ENCODE data around the gene SNTG2.

Gene SNTG2

DNA sequence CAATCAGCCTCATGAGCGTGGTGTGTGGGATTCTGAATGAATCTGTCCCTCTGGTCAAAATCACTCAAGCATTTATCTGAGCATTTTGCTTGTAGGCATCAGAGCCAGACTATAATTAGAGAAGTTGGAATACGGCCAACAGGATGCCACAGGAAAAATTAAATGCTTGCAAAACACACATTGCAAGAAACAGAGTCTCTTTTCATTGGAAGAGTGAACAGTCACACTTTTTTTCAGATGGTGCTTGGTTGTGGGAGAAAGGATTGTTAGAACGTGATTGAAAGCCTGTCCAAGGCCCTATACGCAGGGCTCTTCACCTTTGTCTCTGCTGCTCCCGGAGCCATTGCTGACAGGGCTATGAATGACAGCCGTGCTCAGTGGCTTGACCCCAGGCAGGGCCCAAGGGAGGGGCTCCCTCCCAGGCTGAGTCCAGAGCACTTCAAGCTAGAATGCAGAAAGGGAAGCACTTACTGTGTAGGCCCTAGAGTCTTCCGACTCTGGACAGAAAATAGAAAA lies 59.8 kb downstream of the SNTG2 start:
- DNase-seq, result peak; percentile 51

DNA sequence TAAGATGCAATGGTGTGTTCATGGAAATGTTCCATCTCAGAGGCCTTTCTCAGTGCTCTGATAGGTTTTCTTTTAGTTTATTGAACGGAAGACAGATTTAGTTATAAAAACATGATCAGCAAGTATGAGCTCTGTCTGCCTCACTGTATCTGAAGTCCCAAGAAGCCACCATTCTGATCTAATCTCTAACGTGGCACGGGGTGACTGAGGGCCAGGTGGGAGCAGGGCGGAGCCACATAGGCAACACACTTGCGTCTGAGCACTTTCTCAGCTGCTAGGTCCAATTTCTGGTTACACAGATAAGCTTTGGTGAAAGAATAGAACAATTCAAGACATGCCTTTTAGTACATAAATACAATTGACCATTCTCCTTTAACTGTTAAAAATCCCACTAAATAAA lies 60.4 kb downstream of the SNTG2 start:
- DNase-seq, result no peak

DNA sequence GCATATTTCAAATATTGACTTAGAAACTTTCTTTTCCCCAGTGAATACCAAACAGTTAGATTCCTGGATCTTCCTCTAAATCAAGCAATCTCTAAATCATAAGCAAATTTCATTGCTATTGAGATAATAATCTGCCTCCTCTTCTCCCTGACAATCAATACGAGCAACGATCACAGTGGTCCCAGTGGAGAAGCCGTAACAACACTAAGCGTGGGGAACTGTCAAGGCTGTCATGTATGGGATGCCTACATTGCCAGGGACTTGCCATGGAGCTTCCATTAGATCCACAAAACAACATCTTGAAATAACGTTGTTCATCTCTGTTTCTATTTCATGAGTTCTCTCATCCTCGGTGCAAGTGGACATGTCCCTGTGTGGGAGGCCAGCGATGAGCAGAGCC lies 61.3 kb downstream of the SNTG2 start:
- no peak for DNase-seq

DNA sequence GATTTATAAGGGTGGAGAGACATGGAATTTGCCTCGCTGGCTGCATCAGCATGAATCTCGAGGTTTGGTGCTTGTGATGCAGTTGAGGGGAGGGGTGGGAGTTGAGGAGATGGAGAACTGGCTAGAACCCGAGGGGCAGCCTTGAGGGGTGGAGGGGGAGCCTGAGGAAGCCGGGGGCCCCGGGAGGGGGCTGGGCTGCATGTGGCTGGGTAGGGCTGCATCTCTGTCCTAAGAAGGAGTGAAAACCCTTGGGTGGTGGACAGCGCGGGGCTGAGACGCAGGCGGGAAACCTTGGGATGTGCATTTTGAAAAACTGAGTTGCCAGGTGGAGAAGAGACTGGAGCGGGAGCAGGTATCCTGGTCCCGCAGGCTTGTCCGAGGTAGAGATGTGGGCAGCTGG lies 64.2 kb downstream of the SNTG2 start:
- no peak for DNase-seq

DNA sequence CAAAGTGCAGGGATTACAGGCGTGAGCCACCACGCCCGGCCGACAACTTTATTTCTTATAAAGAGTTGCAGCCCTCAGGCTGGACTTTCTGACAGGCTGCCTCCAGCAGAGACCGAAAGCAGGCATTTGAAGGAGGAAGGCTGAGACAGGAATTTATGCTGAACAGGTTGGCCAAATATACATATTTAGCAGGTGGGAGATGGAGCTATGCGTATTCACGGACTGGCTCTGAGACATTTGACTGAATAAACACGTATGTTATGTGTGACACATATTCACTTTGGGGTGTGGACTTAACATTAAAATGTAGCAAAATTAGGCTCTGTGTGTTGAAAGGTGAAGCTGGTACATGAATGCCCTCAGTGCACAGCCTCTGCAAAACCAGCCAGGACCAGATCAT lies 65.9 kb downstream of the SNTG2 start:
- DNase-seq, result peak; percentile 94

DNA sequence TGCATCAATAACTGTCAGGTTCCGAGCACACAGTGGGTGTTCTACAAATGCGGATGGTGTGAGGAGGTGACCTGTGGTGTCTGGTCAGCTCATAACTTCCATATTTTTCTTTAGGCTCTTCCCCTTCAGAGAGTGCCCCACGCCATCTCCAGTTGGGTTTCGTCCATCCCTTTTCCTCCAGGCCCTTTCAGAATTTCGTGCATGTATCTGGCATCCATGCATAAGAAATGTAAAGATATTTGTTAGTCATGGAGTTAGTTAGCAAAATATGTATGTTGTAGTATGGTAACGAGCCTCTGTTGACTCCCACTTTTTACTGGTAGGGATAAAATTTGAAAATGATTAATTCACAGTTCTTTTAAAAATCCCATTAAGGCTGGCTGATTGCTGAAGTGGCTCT lies 67.2 kb downstream of the SNTG2 start:
- no peak for DNase-seq

DNA sequence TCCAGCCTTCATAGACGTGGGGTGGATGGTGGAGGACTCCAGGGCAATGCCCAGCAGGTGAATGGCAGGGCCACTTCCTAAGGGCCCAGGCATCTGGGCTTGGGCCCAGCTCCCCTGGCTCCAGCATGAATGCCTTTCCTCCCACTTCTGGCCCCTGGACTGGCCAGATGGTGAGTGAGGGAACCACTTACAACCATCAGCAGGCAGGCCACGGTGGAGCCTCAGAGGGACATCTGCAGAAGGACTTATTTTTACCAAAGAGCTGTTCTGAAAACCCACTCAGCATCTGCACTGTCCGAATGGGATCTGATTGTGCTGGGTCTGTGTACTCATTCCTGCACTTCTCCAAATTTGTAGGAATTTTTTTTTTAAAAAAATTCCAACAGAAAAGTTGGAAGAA lies 69.6 kb downstream of the SNTG2 start:
- no peak for DNase-seq

DNA sequence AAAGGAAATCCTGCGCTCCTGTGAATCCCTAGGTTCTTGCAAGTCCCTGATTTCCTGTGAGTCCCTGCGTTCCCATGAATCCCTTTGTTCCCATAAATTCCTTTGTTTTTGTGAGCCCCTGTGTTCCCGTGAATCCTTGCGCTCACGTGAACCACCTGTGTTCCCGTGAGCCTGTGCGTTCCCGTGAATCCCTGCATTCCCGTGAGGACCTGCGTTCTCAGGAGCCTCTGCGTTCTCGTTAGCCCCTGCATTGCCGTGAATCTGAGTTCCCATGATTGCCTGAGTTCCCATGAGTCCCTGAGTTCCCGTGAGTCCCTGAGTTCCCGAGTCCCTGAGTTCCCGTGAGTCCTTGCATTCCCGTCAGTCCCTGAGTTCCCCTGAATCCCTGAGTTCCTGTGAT lies 71.5 kb downstream of the SNTG2 start:
- no peak for DNase-seq

DNA sequence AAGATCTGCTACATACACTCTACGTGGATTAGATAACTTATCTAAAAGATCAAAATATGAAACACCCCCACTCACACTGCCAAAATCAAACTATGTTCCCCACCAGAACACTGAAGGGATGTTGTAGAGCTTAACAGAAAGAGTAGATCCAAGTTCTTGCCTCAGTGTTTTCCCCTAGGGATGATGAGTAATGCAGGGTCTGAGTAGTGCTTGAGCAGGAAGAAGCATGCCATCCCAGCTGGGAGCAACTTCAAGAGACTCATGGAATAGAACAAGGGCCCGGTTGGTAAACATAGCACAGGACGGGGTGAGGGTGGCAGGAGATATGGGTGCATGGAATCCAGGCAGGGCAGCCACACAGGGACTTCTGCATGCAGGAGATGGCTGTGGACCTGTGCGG lies 74.3 kb downstream of the SNTG2 start:
- no peak for DNase-seq

DNA sequence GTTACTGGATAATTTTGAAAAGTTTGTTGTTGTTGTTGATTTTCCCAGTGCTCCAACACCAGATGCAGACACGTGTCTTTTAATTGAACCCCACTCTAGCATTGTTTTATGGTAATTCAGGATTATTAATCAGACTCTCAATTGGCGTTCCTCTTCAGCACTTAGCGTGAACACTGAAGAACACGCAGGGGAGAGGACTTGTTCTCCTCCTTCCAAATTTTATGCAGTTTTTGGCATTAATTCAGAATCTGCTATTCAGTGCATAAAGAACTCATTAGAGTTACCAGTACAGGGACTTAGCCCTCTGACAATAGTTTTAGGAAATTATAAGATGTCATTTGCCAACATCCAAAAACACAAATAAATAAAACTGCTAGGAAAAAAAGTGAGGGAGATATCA lies 75.5 kb downstream of the SNTG2 start:
- no peak for DNase-seq

DNA sequence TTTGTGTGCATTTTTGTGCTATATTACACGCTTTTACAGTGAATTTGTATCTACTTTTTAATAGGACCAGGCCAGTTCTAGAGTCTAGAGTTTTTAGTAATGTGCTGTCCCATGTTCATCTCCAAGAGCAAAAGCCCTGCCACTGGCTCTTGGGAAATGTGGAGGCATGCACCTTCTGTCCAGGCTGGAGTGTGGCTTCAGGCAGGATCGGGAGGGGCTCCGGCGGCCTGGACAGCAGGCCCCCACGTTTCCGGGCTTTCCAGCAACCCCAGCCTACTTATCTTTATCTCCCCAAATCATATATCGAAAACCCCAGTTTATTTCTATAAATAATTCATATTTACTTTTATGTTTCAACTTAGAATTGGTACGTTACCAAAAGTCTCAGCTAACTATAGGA lies 78.2 kb downstream of the SNTG2 start:
- DNase-seq, result no peak

DNA sequence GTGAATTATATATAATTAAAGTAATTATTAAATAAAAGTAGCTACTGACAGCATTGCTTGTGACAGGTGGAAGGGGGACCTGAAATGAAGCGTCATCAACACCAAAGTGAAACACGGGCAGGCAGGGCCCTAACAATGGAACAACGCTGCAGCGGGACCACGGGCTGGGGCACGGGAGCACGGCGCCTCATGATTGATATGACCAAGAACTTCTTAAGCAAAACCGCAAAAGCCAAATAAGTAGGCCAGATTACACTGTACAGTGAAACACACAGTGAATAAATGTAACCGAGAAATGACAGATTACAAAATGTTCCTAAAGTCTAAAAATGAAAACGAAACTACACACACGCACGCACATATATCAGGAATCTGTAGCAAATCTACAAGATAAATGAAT lies 81.4 kb downstream of the SNTG2 start:
- DNase-seq, result no peak

DNA sequence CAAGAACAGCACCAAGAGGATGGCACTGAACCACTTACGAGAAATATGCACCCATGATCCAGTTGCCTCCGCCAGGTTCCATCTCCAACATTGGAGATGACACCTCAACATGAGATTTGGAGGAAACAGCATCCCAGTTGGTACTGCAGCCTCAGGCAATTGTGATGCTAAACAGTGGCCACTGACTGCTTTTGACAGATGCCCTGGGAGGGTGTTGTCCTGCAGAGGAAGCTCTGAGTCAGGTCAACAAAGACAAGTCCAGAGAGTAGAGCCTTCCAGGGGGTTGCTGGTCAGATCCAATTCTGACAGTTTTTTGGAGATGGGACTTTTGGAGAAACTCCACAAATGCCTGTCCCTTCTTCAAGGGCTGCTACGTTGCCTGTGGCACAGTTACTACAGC lies 82.4 kb downstream of the SNTG2 start:
- DNase-seq, result no peak

DNA sequence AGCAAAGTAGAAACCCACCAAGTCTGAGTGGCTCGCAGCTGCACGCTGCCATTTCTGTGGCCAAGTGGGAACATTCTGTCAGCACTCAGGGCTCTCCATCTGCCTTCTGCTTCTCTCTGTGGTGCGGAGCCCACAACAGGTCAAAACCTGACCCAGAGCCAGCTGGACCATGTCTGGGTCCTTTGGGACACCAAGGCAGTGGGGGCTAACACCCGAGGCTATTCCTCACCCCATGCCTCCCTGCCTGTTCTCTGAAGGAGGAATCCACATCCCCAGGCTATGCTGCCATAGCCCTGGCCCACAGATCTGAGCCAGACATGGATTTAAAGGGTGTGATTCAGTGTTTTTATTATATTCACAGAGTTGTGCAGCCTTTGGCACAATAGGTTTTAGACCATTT lies 86.4 kb downstream of the SNTG2 start:
- no peak for DNase-seq

DNA sequence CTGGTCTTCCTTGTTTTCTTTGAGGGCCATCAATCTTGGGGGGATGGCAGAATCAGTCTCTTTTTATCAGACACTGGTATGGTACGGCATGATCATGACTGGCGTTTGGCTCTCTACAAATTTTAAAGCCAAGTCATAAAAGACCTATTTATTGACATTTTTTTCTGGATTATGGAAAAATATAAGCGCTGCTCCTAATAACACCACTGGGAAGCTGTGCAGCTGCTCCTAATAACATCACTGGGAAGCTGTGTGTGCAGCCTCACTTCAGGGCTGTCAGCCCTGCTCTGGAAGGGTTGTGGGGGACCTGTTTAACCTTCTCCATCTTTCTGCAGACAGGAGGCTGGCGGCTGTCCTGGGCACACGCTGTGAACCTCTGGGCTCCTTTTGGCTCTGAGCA lies 88.9 kb downstream of the SNTG2 start:
- no peak for DNase-seq

DNA sequence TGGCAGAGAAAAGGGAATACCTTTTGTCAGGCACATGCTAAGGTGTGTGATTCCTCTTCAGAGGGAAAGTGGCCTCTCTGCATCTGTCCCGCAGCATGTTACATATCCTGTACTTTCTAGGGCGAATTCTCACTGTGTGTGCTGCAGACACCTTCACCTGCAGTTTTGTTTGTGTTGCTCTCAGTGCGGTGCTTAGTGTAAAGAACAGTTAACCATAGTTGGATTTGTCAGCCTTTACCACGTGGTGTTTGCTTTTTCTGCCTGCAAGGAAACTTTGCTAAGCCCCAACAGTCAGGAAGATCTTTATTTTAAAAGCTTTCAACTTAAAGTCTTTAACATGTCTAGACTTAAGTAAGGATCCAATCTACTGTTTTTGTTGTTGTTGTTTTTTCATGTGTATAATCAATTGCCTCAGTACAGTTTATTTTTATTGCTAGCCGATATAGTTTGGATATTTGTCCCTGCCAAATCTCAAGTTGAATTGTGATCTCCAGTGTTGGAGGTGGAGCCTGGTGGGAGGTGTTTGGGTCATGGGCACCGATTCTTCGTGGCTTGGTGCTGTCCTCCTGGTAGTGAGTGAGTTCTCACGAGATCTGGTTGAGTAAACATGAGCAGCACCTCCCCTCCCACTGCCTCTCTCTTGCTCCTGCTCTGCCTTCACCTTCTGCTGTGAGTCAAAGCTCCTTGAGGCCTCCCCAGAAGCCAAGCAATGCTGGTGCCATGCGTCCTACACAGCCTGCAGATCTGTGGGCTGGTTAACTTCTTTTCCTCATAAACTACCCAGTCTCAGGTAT lies 90.6 kb downstream of the SNTG2 start:
- DNase-seq, result no peak

DNA sequence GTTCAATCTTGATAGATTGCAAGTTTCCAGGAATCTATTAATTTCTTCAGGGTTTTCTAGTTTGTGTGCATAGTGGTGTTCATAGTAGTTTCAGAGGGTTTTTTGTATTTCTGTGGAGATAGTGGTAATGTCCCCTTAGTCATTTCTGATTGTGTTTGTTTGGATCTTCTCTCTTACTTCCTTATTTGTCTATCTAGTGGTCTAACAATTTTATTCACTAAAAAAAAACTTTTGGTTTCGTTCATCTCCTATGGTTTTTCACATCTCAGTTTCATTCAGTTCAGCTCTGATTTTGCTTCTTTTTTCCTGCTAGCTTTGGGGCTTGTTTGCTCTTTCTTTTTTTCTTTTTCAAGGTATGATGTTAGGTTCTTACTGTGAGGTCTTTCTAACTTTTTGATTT lies 94.5 kb downstream of the SNTG2 start:
- DNase-seq, result no peak

DNA sequence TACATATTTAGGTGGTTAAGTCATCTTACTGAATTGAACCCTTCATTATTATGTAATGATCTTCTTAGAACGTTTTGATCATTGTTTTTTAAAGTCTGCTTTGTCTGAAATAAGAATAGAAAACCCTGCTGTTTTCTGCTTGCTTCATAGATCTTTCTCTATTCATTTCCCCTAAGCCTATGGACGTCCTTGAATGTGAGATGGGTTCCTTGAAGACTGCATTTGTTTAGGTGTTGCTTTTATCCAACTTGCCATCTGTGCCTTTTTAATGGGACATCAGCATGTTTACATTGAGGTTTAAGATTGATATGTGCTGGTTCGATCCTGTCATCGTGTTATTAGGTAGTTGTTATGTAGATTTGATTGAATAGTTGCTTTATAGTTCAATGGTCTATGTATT lies 95.4 kb downstream of the SNTG2 start:
- DNase-seq, result no peak

DNA sequence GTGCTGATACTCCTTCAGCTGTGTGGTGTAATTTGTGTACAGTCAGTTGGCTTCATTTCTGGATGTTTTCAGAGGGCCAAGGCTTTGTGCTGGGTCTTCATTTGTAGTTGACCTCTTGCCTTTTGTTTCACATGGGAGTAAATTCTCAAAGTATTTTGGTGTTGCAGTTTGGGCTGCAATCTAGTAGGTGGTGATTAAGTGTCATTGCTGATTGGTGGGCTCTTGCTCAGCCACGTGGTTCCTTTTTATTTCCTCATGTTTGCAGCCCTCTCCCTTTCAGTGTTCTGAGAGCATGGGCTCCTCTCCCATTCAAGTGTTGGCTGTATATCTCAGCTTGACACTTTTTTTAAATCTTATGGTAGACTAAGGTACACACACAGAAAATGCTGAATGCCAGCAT lies 96.8 kb downstream of the SNTG2 start:
- DNase-seq, result no peak

DNA sequence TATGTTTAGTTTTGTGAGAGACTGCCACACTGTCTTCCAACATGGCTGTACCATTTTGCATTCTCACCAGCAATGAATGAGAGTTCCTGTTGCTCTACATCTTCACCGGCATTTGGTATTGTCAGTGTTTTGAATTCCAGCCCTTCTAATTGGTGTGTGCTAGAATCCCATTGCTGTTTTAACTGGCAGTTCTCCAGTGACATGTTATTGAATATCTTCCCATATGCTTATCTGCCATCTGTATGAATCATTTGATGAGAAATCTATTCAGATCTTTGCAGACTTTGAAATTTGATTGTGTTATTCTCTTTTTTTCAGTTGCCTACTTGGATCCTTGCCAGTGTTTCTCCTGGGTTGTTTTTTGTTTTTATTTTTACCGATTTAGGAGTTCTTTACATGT lies 99.0 kb downstream of the SNTG2 start:
- DNase-seq, result no peak

DNA sequence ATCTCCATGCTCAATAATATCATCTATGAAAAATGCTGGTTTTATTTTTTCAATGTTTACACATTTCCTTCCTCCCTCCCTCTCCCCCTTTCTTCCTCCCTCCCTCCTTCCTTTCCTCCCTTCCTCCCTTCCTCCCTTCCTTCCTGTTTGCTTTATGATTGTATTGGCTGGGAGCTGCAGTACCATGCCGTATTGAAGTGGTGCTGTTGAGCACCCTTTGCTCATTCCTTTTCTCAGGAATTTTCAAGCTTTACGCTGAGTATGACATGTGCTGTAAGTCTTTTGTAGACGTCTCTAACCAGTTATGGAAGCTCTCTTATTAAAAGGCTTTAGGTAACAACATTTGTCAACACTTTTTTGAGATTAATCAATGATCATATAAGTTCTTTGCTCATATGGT lies 100.4 kb downstream of the SNTG2 start:
- peak; percentile 39 for DNase-seq

DNA sequence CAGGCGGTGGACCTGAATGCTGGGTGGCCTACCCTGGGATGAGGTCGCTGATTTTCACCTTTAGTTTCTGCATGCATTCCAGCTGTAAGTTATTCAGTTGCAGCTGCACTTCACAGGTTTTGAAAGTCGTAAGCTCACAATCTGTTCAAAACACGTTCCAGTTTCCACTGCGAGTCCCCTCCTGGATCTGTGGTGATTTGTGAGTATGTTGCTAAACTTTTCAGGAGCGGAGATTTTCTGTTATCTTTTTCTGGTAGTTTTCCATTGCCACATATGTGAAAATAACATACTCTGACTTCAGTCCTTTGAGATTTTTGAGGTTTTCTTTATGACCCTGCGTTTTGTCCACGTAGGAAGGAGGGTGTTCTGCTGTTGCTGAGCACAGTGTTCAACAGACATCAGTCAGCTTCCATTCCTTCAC lies 102.1 kb downstream of the SNTG2 start:
- no peak for DNase-seq

DNA sequence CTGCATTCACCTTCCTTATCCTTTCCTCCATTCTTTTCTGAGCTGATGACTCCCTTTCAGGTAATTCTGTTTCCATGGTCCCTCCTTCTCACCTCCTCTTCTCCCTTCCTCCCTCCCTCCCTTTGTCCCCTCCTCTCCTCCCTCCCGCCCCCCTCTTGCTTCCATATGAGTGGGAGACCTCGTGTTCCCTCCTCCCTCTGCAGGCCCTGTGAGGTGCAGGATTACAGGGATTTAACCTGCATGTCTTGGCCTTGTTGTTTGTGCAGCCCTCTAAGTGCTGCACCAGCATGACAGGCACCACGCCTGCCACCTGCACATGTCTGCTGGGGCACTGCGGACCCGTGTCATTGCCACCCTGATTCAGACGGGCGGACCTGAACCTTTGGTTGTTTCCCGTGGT lies 103.1 kb downstream of the SNTG2 start:
- no peak for DNase-seq

DNA sequence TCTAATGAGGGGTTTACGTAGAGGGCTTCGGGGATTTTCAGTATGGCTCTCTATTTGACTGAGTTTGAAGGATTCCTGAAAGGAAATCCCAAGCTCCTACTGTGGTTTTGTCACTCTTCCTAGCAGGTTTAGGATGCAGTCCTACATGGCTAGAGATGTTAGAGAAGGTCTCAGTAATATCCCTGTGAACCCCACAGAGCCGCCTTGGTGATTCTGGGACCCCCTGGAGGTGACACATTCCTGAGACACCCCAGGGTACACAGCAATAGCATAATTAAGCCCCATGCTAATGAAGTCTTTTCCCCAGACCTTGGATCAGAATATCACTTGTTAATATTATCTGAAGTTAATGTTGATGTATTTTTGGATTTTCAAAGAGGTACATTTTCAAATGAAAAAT lies 103.8 kb downstream of the SNTG2 start:
- no peak for DNase-seq

DNA sequence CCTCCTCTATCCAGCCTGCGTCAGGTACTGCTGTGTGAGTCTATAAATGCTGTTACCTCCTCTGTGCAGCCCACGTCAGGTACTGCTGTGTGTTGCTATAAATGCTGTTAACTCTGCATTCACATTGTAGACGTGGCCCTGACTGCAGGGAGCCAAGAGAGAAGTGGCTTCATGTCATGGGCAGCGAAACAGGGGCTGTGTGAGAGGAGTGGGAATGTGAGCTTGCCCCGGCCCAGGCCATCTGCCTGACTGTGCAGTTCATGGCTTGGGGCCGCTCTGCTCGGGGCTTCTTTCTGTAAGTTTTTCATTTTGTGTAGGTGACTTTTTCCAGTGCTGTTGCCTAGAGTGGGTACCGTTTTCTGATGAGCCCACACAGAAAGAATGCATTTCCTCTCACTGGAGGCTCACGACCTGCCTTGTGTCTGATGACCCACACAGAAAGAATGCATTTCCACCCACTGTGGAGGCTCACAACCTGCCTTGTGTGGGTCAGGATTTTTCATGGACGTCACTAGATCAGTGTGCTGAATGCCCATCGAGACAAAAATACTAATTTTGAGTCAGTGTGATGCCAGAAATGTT lies 104.5 kb downstream of the SNTG2 start:
- DNase-seq, result no peak
